ENCODE results near the gene RAD51B.

RAD51B gene

DNA sequence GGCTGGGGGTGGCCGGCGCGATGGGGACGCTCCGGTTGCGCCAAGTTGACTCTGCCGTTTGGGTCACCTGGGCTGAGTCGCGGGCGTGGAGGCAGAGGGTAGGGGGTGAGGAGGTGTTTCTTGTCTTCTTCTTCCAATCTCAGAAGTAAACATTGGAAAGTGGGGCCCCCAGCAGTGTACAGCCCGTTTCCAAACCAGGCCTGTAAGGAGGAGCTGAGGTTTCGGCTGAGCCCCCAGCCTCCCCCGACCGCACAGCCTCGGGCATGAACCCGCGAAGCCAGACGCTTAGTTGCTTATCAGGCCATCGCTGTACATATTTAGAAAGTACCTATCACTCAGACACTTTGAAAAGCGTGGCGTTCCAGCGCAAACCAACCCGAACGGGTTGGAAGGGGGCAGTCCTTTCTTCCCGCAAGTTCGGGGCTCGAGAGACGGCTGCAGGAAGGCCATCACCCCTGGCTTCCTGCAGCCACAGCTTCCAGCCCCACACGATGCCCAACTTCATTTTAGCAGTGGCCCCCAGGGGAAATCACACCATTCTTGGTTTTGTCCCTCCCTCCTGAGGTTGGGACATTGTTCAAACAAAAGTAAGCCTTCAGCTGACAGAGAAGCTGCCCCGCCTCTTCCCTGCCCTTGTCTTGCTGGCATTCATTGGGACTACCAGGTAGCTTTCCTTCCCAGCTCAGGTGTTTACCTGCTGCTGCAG lies 809.2 kb downstream of the RAD51B start:
- H3K36me3 Mint-ChIP-seq (ENCODE audit: low read depth) = no peaks in the 10 kb centered on the region
- peak overlapping the region in 2 of 3 experiments; percentile 95 to 97 for H3K27ac Mint-ChIP-seq
- TF ChIP-seq, protein P1, sequence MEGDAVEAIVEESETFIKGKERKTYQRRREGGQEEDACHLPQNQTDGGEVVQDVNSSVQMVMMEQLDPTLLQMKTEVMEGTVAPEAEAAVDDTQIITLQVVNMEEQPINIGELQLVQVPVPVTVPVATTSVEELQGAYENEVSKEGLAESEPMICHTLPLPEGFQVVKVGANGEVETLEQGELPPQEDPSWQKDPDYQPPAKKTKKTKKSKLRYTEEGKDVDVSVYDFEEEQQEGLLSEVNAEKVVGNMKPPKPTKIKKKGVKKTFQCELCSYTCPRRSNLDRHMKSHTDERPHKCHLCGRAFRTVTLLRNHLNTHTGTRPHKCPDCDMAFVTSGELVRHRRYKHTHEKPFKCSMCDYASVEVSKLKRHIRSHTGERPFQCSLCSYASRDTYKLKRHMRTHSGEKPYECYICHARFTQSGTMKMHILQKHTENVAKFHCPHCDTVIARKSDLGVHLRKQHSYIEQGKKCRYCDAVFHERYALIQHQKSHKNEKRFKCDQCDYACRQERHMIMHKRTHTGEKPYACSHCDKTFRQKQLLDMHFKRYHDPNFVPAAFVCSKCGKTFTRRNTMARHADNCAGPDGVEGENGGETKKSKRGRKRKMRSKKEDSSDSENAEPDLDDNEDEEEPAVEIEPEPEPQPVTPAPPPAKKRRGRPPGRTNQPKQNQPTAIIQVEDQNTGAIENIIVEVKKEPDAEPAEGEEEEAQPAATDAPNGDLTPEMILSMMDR (IDR thresholded peaks at IDR 0.05; ENCODE audit: unreplicated experiment in 3 of 3) = no peak
- no peaks in the 10 kb centered on the region for H3K27me3 Mint-ChIP-seq (ENCODE audit: low read depth)
- H3K4me3 Mint-ChIP-seq = peak overlapping the region; percentile 33 to 59 (median 56)
- peaks cover 79% of the 10 kb centered on the region for H3K4me1 Mint-ChIP-seq
- no peaks in the 10 kb centered on the region for H3K9me3 Mint-ChIP-seq

DNA sequence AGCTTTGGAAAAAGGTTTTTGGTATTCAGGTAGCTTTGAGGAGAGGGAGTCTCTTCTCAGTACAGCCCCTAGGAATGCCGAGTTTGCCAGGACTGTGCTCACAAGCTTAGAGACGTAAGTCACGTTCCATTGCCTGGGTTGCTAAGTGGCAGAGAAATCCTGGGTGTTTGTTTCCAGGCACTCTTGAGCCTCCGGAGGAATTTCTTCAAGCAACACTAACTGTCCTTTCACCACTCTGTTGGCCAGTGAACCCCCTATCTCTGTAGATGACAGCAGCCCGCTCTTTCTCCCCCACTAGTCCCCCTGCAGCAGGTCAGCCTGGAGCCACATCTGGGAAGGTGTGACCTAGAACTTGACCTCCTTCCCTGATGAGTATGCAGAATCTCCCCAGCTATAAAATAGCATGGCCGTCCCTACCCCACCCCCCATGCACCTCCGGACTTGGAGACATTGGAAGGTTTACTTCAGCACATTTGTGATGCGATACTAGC lies 810.5 kb downstream of the RAD51B start:
- no peaks in the 10 kb centered on the region for H3K36me3 Mint-ChIP-seq (ENCODE audit: low read depth)

DNA sequence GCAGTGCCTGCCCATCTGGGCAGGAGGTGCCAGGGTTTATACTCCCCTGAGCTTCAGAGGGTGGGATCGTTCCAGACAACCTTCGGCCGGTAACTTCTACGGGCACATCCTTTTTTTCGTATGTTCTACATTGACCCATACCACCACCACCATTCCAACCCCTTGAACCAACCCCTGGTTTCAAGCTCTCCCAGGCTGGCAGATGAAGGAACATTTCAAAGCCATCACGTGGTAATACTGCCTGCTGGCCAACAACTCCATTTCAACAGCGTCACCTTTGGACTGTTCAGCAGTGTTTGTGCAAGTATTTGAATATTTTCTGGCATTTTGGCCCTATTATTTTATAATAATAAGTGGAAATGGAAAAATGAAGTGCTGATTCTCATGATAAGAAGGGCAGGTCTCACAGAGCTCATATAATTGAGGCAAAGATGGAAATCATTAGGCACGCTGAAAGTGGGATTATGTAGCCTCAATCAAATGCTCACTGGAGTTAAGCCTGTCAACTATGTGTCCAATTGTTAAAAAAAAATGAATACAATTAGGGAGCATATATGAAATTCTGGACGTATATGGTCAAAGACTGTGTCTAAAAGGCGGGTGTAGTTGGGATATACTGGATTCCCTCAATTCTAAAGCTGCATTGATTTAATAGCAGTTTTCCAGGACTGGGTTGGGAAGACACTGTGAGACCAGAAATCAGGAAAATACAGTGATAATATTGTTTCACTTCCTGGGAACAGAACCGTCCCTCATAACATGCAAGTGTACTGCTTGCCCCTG lies 811.2 kb downstream of the RAD51B start:
- Mint-ChIP-seq H3K27ac (peak overlapping the region in 2 of 3 experiments; percentile 95 to 97), H3K4me3 (no peak overlapping the region), H3K36me3 (ENCODE audit: low read depth) (no peaks in the 10 kb centered on the region), H3K4me1 (peaks cover 89% of the 10 kb centered on the region), H3K9me3 (no peaks in the 10 kb centered on the region), H3K27me3 (ENCODE audit: low read depth) (no peaks in the 10 kb centered on the region)
- TF ChIP-seq, protein P1 (IDR thresholded peaks at IDR 0.05; ENCODE audit: unreplicated experiment in 3 of 3) = no peak

More for the DNA sequence above, 810.5 kb downstream of the RAD51B start:
- H3K27ac Mint-ChIP-seq = peak overlapping the region in 2 of 3 experiments; percentile 95 to 97
- H3K27me3 Mint-ChIP-seq (ENCODE audit: low read depth) = no peaks in the 10 kb centered on the region
- TF ChIP-seq, protein P1 (IDR thresholded peaks at IDR 0.05; ENCODE audit: unreplicated experiment in 3 of 3) = no peak
- peaks cover 87% of the 10 kb centered on the region for H3K4me1 Mint-ChIP-seq
- H3K4me3 Mint-ChIP-seq = no peak overlapping the region
- no peaks in the 10 kb centered on the region for H3K9me3 Mint-ChIP-seq

DNA sequence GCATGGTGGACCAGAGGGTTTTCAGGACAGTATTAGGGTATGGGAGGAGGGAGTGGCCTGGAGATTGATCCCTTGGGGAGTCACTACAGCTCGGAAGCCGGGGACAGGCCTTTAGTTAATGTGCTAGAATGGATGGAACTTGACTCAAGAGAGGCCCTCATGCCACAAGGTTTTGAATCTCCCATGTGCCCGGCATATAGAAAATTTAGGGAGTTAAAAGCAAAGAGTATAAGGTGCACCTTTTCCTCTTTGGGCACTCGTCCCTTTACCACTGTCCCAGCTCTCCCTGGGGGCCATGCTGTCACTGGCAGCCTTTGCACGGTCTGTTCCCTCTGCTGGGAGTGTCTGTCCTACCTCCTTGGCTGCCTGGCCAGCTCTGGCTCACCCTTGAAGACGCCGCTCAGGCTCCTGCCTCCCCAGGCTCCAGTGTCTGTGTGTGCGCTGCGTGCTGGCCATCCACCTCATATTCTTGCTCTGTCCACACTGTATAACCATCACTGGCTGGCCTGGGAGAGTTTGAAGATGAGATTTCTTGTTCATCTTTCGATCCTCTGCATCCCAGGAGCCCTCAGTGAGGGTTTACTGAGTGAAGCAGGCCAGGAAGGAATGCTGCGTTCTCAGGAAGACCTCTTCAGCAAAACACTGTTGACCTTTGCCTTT lies 811.9 kb downstream of the RAD51B start:
- TF ChIP-seq, protein P1 (IDR thresholded peaks at IDR 0.05; ENCODE audit: unreplicated experiment in 3 of 3) = no peak
- Mint-ChIP-seq H3K27me3 (ENCODE audit: low read depth) (no peaks in the 10 kb centered on the region), H3K27ac (peak overlapping the region in 2 of 3 experiments; percentile 97 to 100), H3K9me3 (no peaks in the 10 kb centered on the region), H3K4me3 (no peak overlapping the region), H3K36me3 (ENCODE audit: low read depth) (no peaks in the 10 kb centered on the region), H3K4me1 (peaks cover 85% of the 10 kb centered on the region)

DNA sequence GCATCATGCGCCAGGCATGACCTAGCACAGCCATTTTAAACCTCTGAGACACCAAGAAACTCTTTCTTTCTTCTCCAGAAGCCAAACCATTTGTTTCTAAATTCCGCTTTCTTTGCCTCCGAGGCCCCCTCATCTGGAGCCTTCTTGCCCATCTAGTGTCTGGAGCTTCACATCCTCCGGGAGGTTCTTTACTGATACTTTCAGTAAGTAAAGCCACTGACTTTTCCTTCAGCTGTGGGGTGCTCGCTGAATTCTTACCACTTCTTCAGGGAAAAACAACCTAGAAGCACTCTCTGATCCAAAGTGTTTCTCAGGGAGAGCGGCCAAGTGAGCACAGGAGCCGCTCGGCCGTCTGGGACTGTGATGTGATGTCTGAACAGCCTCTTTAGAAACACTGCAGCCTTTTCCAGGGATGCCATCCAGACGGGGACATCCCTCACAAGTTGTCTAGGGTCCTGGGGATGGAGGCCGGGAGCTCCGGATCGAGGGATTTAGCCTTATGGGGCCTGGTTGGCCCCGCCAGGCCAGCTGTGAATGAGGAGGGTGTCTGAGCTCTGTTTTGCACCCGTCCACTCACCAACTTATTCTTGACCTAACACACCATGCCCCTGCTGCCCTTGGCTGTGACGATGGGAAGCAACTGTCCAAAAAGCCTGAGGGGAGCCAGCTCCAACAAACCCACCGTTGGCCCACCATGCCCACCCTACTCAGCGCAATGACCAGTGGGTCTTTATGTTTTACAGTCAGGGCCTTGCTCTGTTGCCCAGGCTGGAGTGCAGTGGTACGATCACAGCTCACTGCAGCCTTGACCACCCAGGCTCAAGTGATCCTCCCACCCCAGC lies 812.7 kb downstream of the RAD51B start:
- H3K4me3 Mint-ChIP-seq = peak overlapping the region in 1 of 3 experiments; percentile 35
- peaks cover 78% of the 10 kb centered on the region for H3K4me1 Mint-ChIP-seq
- no peaks in the 10 kb centered on the region for H3K36me3 Mint-ChIP-seq (ENCODE audit: low read depth)
- no peaks in the 10 kb centered on the region for H3K27me3 Mint-ChIP-seq (ENCODE audit: low read depth)
- H3K9me3 Mint-ChIP-seq = no peaks in the 10 kb centered on the region
- H3K27ac Mint-ChIP-seq = peak overlapping the region in 2 of 3 experiments; percentile 97 to 100
- TF ChIP-seq, protein P1 (IDR thresholded peaks at IDR 0.05; ENCODE audit: unreplicated experiment in 3 of 3) = no peak

Data from nephron (organoid).